ENCODE results near the gene SETBP1.

Gene SETBP1

GRCh38 chr18:44742126-44742525, 61.4 kb downstream of the SETBP1 start:
- no peak for DNase-seq
- Histone ChIP-seq H3K36me3 (ENCODE audit: control insufficient read depth in 4 of 4, insufficient read depth in 4 of 4, low read length in 3 of 4) (peaks cover 0 to 22% (median 2%) of the 10 kb centered on the region in 4 experiments), H3K4me1 (ENCODE audit: control extremely low read depth in 1 of 4, control insufficient read depth in 4 of 4, insufficient read depth in 4 of 4, low read length in 3 of 4) (no peaks in the 10 kb centered on the region), H3K4me3 (ENCODE audit: control insufficient read depth in 1 of 7, extremely low read depth in 1 of 7, insufficient read depth in 4 of 7, low read depth in 2 of 7, low read length in 6 of 7) (no peak overlapping the region), H3K27ac (ENCODE audit: insufficient read depth in 1 of 2, low read depth in 1 of 2, low read length in 2 of 2, poor library complexity in 1 of 2, severe bottlenecking in 2 of 2) (no peak overlapping the region), H3K27me3 (replicated peaks in 2 of 5; ENCODE audit: control insufficient read depth in 4 of 5, insufficient read depth in 5 of 5, low read length in 4 of 5) (peaks cover 2 to 34% (median 20%) of the 10 kb centered on the region in 5 experiments), H3K9me3 (ENCODE audit: control extremely low read depth in 1 of 5, control insufficient read depth in 4 of 5, insufficient read depth in 2 of 5, low read depth in 1 of 5, low read length in 4 of 5) (peaks cover 0 to 2% (median 0%) of the 10 kb centered on the region in 5 experiments)
- ChIA-PET CTCF (no interaction called here), POLR2A (no interaction called here)
- WGBS (ENCODE audit: insufficient coverage) = 97% methylated on average over 3 of the region's 3 CpGs

DNA sequence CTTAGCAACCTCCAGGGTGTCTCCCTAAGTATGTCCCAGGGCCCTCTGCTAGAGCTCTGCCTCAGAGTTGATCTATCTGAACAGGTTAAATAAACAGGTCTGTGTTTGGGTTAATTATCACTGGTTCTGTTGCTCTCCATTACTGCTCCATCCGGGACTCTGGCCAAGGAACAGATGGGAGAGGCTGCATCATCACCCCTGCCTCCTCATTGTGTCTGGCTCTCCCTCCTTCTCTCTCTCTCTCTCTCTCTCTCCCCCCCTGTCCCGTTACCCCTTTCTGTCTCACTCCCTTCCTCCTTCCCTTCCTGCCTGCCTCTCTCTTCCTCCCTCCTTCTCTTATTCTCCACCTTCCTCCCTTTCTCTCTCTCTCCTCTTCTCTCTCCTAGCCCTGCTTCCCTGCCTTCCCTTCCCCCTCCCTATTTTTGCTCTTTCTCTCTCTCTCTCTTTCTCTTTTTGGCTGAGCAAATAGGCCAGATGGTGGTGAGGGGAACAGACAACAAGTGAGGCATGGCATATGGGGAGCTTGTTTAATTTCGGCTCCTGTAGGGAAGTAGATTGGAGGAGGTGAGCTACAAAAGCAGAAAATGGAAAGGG, 62.1 kb downstream of the SETBP1 start:
- WGBS (ENCODE audit: insufficient coverage) = 94% methylated on average over 3 of the region's 3 CpGs
- ChIA-PET CTCF (no interaction called here), POLR2A (no interaction called here)

GRCh38 chr18:44743631-44744030, 62.9 kb downstream of the SETBP1 start:
- Histone ChIP-seq H3K4me3 (ENCODE audit: control insufficient read depth in 1 of 7, extremely low read depth in 1 of 7, insufficient read depth in 4 of 7, low read depth in 2 of 7, low read length in 6 of 7) (no peak overlapping the region), H3K36me3 (ENCODE audit: control insufficient read depth in 4 of 4, insufficient read depth in 4 of 4, low read length in 3 of 4) (peaks cover 0 to 13% (median 2%) of the 10 kb centered on the region in 4 experiments), H3K27me3 (replicated peaks in 2 of 5; ENCODE audit: control insufficient read depth in 4 of 5, insufficient read depth in 5 of 5, low read length in 4 of 5) (peaks cover 0 to 25% (median 15%) of the 10 kb centered on the region in 5 experiments), H3K27ac (ENCODE audit: insufficient read depth in 1 of 2, low read depth in 1 of 2, low read length in 2 of 2, poor library complexity in 1 of 2, severe bottlenecking in 2 of 2) (no peak overlapping the region), H3K4me1 (ENCODE audit: control extremely low read depth in 1 of 4, control insufficient read depth in 4 of 4, insufficient read depth in 4 of 4, low read length in 3 of 4) (no peaks in the 10 kb centered on the region), H3K9me3 (ENCODE audit: control extremely low read depth in 1 of 5, control insufficient read depth in 4 of 5, insufficient read depth in 2 of 5, low read depth in 1 of 5, low read length in 4 of 5) (peaks cover 0 to 2% (median 0%) of the 10 kb centered on the region in 5 experiments)
- ChIA-PET POLR2A (no interaction called here), CTCF (interaction anchor here (1.0 kb wide), 1 partner anchor 613 kb away, joined by 3 read pairs; no protein-coding TSS in a partner anchor)
- WGBS (ENCODE audit: insufficient coverage) = 100% methylated on average over 1 of the region's 2 CpGs
- DNase-seq = no peak

More for the DNA sequence above, 62.1 kb downstream of the SETBP1 start:
- H3K27ac ChIP-seq (ENCODE audit: insufficient read depth in 1 of 2, low read depth in 1 of 2, low read length in 2 of 2, poor library complexity in 1 of 2, severe bottlenecking in 2 of 2) = no peak overlapping the region
- no peak overlapping the region for H3K4me3 ChIP-seq (ENCODE audit: control insufficient read depth in 1 of 7, extremely low read depth in 1 of 7, insufficient read depth in 4 of 7, low read depth in 2 of 7, low read length in 6 of 7)
- H3K36me3 ChIP-seq (ENCODE audit: control insufficient read depth in 4 of 4, insufficient read depth in 4 of 4, low read length in 3 of 4) = peaks cover 0 to 16% (median under 1%) of the 10 kb centered on the region in 4 experiments
- no peak for DNase-seq
- peaks cover 0 to 29% (median 15%) of the 10 kb centered on the region in 5 experiments for H3K27me3 ChIP-seq (replicated peaks in 2 of 5; ENCODE audit: control insufficient read depth in 4 of 5, insufficient read depth in 5 of 5, low read length in 4 of 5)
- no peaks in the 10 kb centered on the region for H3K4me1 ChIP-seq (ENCODE audit: control extremely low read depth in 1 of 4, control insufficient read depth in 4 of 4, insufficient read depth in 4 of 4, low read length in 3 of 4)
- H3K9me3 ChIP-seq (ENCODE audit: control extremely low read depth in 1 of 5, control insufficient read depth in 4 of 5, insufficient read depth in 2 of 5, low read depth in 1 of 5, low read length in 4 of 5) = peaks cover 0 to 2% (median 0%) of the 10 kb centered on the region in 5 experiments

DNA sequence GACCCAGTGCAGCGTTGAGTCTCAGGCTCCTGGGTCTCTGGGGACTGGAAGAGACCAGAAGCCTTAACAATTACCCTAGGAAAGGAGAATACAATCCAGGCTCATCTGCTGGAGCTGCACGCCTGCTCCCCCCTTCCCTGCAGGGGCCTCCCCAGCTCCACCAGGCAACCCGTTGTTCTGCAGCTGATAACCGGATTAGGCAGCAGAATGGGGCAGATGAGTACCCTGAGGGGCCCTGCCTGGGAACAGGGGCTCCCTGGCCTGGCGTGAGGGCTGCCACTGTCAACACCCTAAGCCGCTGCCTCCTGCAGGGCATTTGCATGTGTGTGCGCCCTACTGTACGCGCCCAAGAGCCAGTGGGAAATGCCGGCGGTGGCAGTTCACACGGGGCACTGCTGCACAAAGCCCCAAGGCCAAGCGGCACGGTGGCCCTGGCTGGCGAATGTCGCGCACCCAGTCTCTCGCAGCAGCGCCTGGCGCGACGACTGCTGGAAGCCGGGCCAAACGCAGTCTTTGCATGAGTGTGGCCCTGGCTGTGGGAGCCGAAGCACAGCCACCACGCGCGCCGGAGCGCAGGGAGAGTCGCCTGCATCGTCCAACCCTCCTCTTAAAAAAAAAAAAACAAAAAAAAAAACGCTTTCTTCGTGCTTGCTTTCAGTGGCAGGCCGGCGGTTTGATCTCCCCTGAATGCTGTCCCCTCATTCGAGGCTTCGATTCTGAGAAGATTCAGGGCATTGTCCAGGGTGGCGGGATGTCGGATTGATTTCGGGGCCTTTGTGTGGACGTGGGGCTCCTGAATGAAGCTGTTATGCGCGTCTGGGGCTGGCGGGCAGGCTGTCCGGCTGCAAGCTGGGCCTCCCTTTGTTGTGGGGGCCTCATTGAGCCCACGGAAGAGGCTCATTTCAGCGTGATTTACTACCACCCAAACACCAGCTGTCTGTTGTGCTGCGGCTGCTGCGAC, 63.8 kb downstream of the SETBP1 start:
- ChIA-PET CTCF (interaction anchor here (1.0 kb wide), 1 partner anchor 613 kb away, joined by 3 read pairs; no protein-coding TSS in a partner anchor), POLR2A (no interaction called here)
- Histone ChIP-seq H3K4me1 (ENCODE audit: control extremely low read depth in 1 of 4, control insufficient read depth in 4 of 4, insufficient read depth in 4 of 4, low read length in 3 of 4) (no peaks in the 10 kb centered on the region), H3K36me3 (ENCODE audit: control insufficient read depth in 4 of 4, insufficient read depth in 4 of 4, low read length in 3 of 4) (peaks cover 0 to 13% (median 2%) of the 10 kb centered on the region in 4 experiments), H3K27ac (ENCODE audit: insufficient read depth in 1 of 2, low read depth in 1 of 2, low read length in 2 of 2, poor library complexity in 1 of 2, severe bottlenecking in 2 of 2) (no peak overlapping the region), H3K27me3 (replicated peaks in 2 of 5; ENCODE audit: control insufficient read depth in 4 of 5, insufficient read depth in 5 of 5, low read length in 4 of 5) (peaks cover 0 to 23% (median 15%) of the 10 kb centered on the region in 5 experiments), H3K4me3 (ENCODE audit: control insufficient read depth in 1 of 7, extremely low read depth in 1 of 7, insufficient read depth in 4 of 7, low read depth in 2 of 7, low read length in 6 of 7) (no peak overlapping the region), H3K9me3 (ENCODE audit: control extremely low read depth in 1 of 5, control insufficient read depth in 4 of 5, insufficient read depth in 2 of 5, low read depth in 1 of 5, low read length in 4 of 5) (peaks cover 0 to 2% (median 0%) of the 10 kb centered on the region in 5 experiments)
- no peak for DNase-seq
- WGBS (ENCODE audit: insufficient coverage) = over 99% methylated on average over 42 of the region's 50 CpGs

- ChIA-PET CTCF (interaction anchor here (0.8 kb wide), 1 partner anchor 14 kb away, joined by 3 read pairs; no protein-coding TSS in a partner anchor), POLR2A (no interaction called here)
- peaks cover 0 to 11% (median 2%) of the 10 kb centered on the region in 4 experiments for H3K36me3 ChIP-seq (ENCODE audit: control insufficient read depth in 4 of 4, insufficient read depth in 4 of 4, low read length in 3 of 4)
Observed at GRCh38 chr18:44747157-44747556, 66.5 kb downstream of the SETBP1 start.

GRCh38 chr18:44748582-44748981, 67.9 kb downstream of the SETBP1 start:
- ChIA-PET CTCF (interaction anchor here (0.8 kb wide), 1 partner anchor 20 kb away, joined by 3 read pairs; no protein-coding TSS in a partner anchor), POLR2A (no interaction called here)
- no peaks in the 10 kb centered on the region for H3K4me1 ChIP-seq (ENCODE audit: control extremely low read depth in 1 of 4, control insufficient read depth in 4 of 4, insufficient read depth in 4 of 4, low read length in 3 of 4)
- H3K27ac ChIP-seq (ENCODE audit: insufficient read depth in 1 of 2, low read depth in 1 of 2, low read length in 2 of 2, poor library complexity in 1 of 2, severe bottlenecking in 2 of 2) = no peak overlapping the region
- H3K4me3 ChIP-seq (ENCODE audit: control insufficient read depth in 1 of 7, extremely low read depth in 1 of 7, insufficient read depth in 4 of 7, low read depth in 2 of 7, low read length in 6 of 7) = no peak overlapping the region
- no peaks in the 10 kb centered on the region for H3K9me3 ChIP-seq (ENCODE audit: control extremely low read depth in 1 of 5, control insufficient read depth in 4 of 5, insufficient read depth in 2 of 5, low read depth in 1 of 5, low read length in 4 of 5)
- peaks cover 0 to 13% (median 2%) of the 10 kb centered on the region in 4 experiments for H3K36me3 ChIP-seq (ENCODE audit: control insufficient read depth in 4 of 4, insufficient read depth in 4 of 4, low read length in 3 of 4)
- WGBS (ENCODE audit: insufficient coverage) = 98% methylated on average over 5 of the region's 5 CpGs
- DNase-seq = no peak
- peaks cover 0 to 2% (median 0%) of the 10 kb centered on the region in 5 experiments for H3K27me3 ChIP-seq (replicated peaks in 2 of 5; ENCODE audit: control insufficient read depth in 4 of 5, insufficient read depth in 5 of 5, low read length in 4 of 5)

More at GRCh38 chr18:44747157-44747556, 66.5 kb downstream of the SETBP1 start:
- WGBS (ENCODE audit: insufficient coverage) = no CpG with 5 or more reads among the region's 1 CpG
- Histone ChIP-seq H3K27me3 (replicated peaks in 2 of 5; ENCODE audit: control insufficient read depth in 4 of 5, insufficient read depth in 5 of 5, low read length in 4 of 5) (peaks cover 0 to 9% (median 0%) of the 10 kb centered on the region in 5 experiments), H3K4me3 (ENCODE audit: control insufficient read depth in 1 of 7, extremely low read depth in 1 of 7, insufficient read depth in 4 of 7, low read depth in 2 of 7, low read length in 6 of 7) (no peak overlapping the region), H3K27ac (ENCODE audit: insufficient read depth in 1 of 2, low read depth in 1 of 2, low read length in 2 of 2, poor library complexity in 1 of 2, severe bottlenecking in 2 of 2) (no peak overlapping the region), H3K9me3 (ENCODE audit: control extremely low read depth in 1 of 5, control insufficient read depth in 4 of 5, insufficient read depth in 2 of 5, low read depth in 1 of 5, low read length in 4 of 5) (no peaks in the 10 kb centered on the region), H3K4me1 (ENCODE audit: control extremely low read depth in 1 of 4, control insufficient read depth in 4 of 4, insufficient read depth in 4 of 4, low read length in 3 of 4) (no peaks in the 10 kb centered on the region)
- no peak for DNase-seq
